ENCODE measurements around the gene WHRN. TPM values are rescaled to one million over a fixed set of nuclear protein-coding genes. Genes with fewer than 3 reads are reported as not detected.

The WHRN gene
- total RNA-seq, 1 experiment from 2014 or later: 1.4 TPM

GRCh38 chr9:114370251-114370967 lies 134.9 kb downstream of the WHRN start:
- CTCF ChIA-PET: no interaction called here

GRCh38 chr9:114369216-114370130 lies 135.8 kb downstream of the WHRN start:
- peaks cover 13% of the 10 kb centered on the region for H3K4me1 Mint-ChIP-seq (ENCODE audit: low read depth, unreplicated experiment)
- no peaks in the 10 kb centered on the region for H3K27me3 Mint-ChIP-seq (ENCODE audit: insufficient read depth, unreplicated experiment)
- POLR2A ChIA-PET: no interaction called here
- BruUV-seq (replicated peaks): TSS peak; percentile 32
- no peak overlapping the region for H3K27ac Mint-ChIP-seq (ENCODE audit: unreplicated experiment)
- Histone ChIP-seq H3K4me3 (ENCODE audit: low read depth, low read length) (no peak overlapping the region), H3K36me3 (ENCODE audit: control insufficient read depth, insufficient read depth, low read length) (peaks cover 2% of the 10 kb centered on the region; the same call in 1 of the 2 replicates), H3K4me1 (peaks cover 10% of the 10 kb centered on the region), H3K27me3 (replicated peaks; ENCODE audit: control insufficient read depth, insufficient read depth, low read length) (no peaks in the 10 kb centered on the region), H3K9me3 (no peaks in the 10 kb centered on the region)
- CTCF ChIA-PET: no interaction called here
- no peaks in the 10 kb centered on the region for H3K9me3 Mint-ChIP-seq (ENCODE audit: unreplicated experiment)
- no peak overlapping the region for H3K4me3 Mint-ChIP-seq (ENCODE audit: unreplicated experiment)
- no peak for DNase-seq
- H3K36me3 Mint-ChIP-seq (ENCODE audit: insufficient read depth, unreplicated experiment): peaks cover 6% of the 10 kb centered on the region
- TF ChIP-seq, protein P1, sequence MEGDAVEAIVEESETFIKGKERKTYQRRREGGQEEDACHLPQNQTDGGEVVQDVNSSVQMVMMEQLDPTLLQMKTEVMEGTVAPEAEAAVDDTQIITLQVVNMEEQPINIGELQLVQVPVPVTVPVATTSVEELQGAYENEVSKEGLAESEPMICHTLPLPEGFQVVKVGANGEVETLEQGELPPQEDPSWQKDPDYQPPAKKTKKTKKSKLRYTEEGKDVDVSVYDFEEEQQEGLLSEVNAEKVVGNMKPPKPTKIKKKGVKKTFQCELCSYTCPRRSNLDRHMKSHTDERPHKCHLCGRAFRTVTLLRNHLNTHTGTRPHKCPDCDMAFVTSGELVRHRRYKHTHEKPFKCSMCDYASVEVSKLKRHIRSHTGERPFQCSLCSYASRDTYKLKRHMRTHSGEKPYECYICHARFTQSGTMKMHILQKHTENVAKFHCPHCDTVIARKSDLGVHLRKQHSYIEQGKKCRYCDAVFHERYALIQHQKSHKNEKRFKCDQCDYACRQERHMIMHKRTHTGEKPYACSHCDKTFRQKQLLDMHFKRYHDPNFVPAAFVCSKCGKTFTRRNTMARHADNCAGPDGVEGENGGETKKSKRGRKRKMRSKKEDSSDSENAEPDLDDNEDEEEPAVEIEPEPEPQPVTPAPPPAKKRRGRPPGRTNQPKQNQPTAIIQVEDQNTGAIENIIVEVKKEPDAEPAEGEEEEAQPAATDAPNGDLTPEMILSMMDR (IDR thresholded peaks at IDR 0.05; ENCODE audit: insufficient read depth in 1 of 2, low read depth in 1 of 2, low read length in 1 of 2, severe bottlenecking in 1 of 2, unreplicated experiment in 1 of 2): no peak
- intact Hi-C loops (cut with micrococcal nuclease; ENCODE audit: unreplicated experiment): no loop called here

More at GRCh38 chr9:114370251-114370967, 134.9 kb downstream of the WHRN start:
- no peaks in the 10 kb centered on the region for H3K9me3 ChIP-seq
- H3K4me3 Mint-ChIP-seq (ENCODE audit: unreplicated experiment): no peak overlapping the region
- peaks cover 2% of the 10 kb centered on the region; the same call in 1 of the 2 replicates for H3K36me3 ChIP-seq (ENCODE audit: control insufficient read depth, insufficient read depth, low read length)
- H3K4me1 ChIP-seq: peaks cover 8% of the 10 kb centered on the region
- H3K27ac Mint-ChIP-seq (ENCODE audit: unreplicated experiment): no peak overlapping the region
- no peaks in the 10 kb centered on the region for H3K9me3 Mint-ChIP-seq (ENCODE audit: unreplicated experiment)
- intact Hi-C loops (cut with micrococcal nuclease; ENCODE audit: unreplicated experiment): no loop called here
- POLR2A ChIA-PET: no interaction called here
- BruUV-seq (replicated peaks): no TSS peak
- no peaks in the 10 kb centered on the region for H3K27me3 ChIP-seq (replicated peaks; ENCODE audit: control insufficient read depth, insufficient read depth, low read length)
- H3K36me3 Mint-ChIP-seq (ENCODE audit: insufficient read depth, unreplicated experiment): peaks cover 6% of the 10 kb centered on the region
- H3K4me1 Mint-ChIP-seq (ENCODE audit: low read depth, unreplicated experiment): peaks cover 13% of the 10 kb centered on the region
- TF ChIP-seq, protein P1 (IDR thresholded peaks at IDR 0.05; ENCODE audit: insufficient read depth in 1 of 2, low read depth in 1 of 2, low read length in 1 of 2, severe bottlenecking in 1 of 2, unreplicated experiment in 1 of 2): no peak
- H3K4me3 ChIP-seq (ENCODE audit: low read depth, low read length): no peak overlapping the region
- H3K27me3 Mint-ChIP-seq (ENCODE audit: insufficient read depth, unreplicated experiment): no peaks in the 10 kb centered on the region
- no peak for DNase-seq

- Histone ChIP-seq H3K4me1 (peaks cover 13% of the 10 kb centered on the region), H3K27me3 (replicated peaks; ENCODE audit: control insufficient read depth, insufficient read depth, low read length) (no peaks in the 10 kb centered on the region), H3K4me3 (ENCODE audit: low read depth, low read length) (no peak overlapping the region), H3K9me3 (no peaks in the 10 kb centered on the region), H3K36me3 (ENCODE audit: control insufficient read depth, insufficient read depth, low read length) (peaks cover 2% of the 10 kb centered on the region; the same call in 1 of the 2 replicates)
- H3K36me3 Mint-ChIP-seq (ENCODE audit: insufficient read depth, unreplicated experiment): peaks cover 11% of the 10 kb centered on the region
- intact Hi-C loops (cut with micrococcal nuclease; ENCODE audit: unreplicated experiment): no loop called here
- no peak for DNase-seq
- ChIA-PET CTCF (no interaction called here), POLR2A (no interaction called here)
- H3K27me3 Mint-ChIP-seq (ENCODE audit: insufficient read depth, unreplicated experiment): no peaks in the 10 kb centered on the region
- TF ChIP-seq, protein P1 (IDR thresholded peaks at IDR 0.05; ENCODE audit: insufficient read depth in 1 of 2, low read depth in 1 of 2, low read length in 1 of 2, severe bottlenecking in 1 of 2, unreplicated experiment in 1 of 2): no peak
- no peaks in the 10 kb centered on the region for H3K9me3 Mint-ChIP-seq (ENCODE audit: unreplicated experiment)
- no peak overlapping the region for H3K27ac Mint-ChIP-seq (ENCODE audit: unreplicated experiment)
- BruUV-seq (replicated peaks): no TSS peak
- H3K4me1 Mint-ChIP-seq (ENCODE audit: low read depth, unreplicated experiment): peaks cover 13% of the 10 kb centered on the region
- no peak overlapping the region for H3K4me3 Mint-ChIP-seq (ENCODE audit: unreplicated experiment)
These were observed 137.3 kb downstream of the WHRN start for GRCh38 chr9:114367772-114368569.
